CD4-positive, alpha-beta T cell treated with Interferon alpha-2 for 1 hour (primary cell): ENCODE measurements around the gene SLC9C2.
A peak's percentile ranks its signal among the peaks of the same experiment; 100 is the strongest.
"Not testable (repeated sequence)": the region's sequence is repeated elsewhere in the genome, so short reads cannot be mapped to it uniquely, and the experiment has no call there.

Experiments used
- DNase-seq, 2 donors: peaks; one replicate each; pipeline ENCODE4 v3.0.0-alpha.2; 2020 to 2022

Gene SLC9C2

DNA sequence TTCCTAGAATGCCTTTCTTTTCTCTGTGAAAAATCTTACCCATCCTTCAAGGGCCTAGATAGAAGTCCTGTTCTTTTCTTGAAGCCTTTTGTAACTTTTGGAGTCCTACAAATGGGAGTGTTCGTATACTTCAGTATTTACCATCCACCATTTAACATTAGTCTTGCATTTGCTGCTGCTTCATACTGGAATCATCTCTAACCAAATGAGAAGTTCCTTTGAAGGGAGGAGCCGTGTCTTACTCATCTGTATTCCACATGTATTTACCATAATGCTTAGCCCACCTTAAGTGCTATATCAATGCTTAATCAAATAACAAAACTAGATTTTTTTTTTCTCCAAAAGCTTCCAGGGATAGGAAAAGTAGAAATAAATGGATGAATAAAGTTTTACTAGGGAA is 118.6 kb downstream of the SLC9C2 start:
- no peak for DNase-seq

DNA sequence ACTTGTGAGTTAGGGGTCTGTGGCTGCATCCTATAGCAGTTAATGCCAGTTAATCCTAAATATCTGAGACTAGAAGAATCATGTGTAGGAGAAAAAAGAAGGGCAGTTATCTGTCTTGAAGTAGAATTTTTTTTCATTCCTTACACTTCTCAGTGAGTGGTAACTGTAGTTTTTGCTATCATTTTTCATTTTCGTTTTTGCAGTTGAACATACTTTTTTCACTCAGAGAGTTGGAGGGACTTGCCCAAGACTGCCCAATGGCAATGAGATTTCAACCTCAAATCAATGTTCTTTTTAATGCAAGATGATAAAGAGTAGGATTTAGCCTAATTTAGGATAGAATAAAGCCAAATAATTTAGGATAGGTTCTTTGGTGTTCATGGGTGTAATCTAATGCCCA is 120.2 kb downstream of the SLC9C2 start:
- DNase-seq: no peak

DNA sequence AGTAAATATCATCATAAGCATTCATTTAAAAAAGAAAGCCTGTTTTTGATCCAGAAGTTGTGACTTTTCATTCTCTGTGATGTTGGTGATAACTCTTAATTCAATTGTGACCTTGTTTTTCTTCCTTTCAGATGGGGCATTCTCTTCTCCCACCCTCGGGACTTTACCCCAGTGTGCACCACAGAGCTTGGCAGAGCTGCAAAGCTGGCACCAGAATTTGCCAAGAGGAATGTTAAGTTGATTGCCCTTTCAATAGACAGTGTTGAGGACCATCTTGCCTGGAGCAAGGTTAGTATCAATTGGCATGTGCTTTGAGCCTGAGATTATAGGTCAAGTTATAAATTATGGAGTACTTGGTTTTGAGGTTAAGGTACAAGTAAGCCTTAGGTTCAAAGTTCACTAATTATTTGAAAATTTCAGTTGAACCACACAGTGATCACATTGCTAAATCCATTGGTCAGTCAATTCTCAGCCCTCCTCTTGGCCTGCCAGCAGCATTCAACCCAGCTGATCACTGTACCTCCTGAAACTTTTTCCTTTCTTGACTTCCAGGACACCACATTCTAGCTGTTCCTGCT is 121.6 kb downstream of the SLC9C2 start:
- no peak for DNase-seq

DNA sequence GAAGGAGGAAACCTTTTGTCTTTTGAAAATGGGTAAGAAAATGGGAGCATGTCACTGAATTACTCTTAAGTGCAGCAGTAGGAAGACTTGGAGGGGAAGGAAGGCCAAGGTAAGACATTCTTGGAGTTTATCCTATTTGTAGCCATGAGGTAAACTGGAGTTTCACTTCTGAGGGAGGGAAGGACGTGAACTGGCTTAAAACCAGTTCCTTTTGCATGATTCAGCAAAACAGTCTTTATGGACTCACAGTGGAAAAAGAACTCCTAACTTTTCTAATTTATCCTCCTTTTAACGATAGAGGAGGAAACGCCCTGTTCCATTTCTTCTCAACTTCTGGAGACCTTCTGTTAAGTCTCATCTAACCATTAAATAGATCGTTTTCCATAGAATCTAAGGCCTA is 123.2 kb downstream of the SLC9C2 start:
- no peak for DNase-seq

DNA sequence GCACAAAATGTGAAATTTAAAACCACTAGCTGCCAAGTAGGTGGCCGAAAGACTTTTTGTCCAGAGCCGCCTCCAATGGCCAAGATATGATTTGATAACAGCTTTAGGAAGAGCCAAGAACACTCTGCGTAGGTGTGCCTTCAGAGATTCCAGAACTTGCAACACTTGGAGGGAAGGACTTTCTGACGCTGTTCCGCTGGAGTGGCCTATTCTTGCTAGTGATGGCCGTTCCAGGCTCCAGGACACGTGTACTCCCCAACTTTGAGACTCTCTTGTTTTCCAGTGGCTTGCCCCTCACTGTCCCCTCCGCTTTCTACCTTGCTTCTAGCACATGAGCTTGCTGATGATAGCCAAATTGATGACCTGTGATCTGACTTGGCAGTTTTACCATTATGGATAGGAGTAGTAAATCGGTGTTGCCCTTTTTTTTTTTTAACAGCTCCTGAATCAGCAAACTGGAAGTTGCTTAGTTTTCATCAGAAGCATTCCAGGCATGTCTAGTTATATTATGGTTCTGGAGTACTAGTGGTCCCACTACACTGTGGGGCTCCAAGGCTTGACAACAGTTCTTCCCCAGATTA is 124.7 kb downstream of the SLC9C2 start:
- no peak for DNase-seq

DNA sequence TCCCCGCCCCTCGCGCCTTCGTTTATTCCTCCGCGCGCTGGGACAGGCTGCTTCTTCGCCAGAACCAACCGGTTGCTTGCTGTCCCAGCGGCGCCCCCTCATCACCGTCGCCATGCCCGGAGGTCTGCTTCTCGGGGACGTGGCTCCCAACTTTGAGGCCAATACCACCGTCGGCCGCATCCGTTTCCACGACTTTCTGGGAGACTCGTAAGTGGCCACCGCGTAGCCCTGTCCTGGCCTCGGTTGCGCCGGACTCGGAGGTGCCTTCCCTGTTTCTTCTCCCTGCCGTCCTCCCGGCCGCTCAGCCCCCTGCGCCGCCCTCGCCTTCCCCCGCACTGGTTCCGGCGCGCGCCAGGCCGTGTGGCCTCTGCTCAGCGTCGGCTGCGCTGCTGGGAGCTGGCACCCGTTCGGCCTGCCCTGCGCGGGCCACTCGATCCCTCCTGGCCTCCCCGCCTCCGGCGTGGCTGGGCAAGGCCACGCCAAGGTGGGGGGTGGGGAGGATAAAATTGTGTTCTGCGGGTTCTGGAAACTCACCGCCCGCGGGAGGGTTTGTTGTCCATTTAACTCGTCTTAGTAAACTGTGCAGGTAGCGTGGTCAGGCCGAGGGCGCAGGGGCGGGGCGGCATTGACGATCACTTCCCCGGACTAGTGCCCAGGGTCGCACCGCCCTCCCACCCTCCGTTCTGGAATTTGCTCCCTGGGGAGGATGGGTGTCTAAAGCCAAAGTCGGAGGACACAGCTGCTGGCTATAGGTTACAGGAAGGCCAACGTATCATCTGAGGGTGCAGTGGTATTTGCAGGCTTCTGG is 125.4 kb downstream of the SLC9C2 start, which contains the start of gene PRDX6:
PRDX6 (plus strand) TSS at position 50 of the 808 bp plus-strand sequence; CDS start at position 113, 63 bp downstream.
- peak in 1 of 2 donors; percentile 83 for DNase-seq

DNA sequence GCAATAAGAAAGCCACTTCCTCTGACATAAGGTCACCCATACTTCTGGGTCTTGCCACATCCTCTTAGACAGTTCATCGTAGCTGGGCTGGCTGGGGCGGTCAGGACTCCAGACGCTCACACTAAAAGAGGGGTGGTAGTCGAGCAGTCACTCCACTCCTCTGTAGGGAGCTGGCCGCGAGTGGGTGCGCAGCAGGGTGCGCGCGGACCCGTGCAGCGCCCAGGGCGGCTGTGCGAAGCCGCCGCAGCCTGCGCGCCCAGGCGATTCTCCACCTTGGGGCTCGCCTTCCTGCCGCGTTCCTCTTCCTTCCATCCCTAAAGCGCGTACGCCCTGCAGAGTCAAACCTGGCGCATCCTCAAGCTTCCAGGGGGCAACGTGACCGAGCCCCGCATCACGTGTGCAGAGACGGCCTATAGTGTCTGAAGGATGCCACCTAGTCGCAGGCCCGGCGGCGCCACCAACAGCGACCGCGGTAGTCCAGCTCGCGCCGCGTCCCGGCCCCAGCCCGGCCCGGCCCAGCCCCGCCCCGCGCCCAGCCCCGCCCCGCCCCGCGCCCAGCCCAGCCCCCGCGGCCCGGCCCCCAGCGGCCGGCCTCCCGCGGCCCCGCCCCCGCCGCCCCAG is 126.1 kb downstream of the SLC9C2 start:
- peak; percentile 84 to 90 for DNase-seq

DNA sequence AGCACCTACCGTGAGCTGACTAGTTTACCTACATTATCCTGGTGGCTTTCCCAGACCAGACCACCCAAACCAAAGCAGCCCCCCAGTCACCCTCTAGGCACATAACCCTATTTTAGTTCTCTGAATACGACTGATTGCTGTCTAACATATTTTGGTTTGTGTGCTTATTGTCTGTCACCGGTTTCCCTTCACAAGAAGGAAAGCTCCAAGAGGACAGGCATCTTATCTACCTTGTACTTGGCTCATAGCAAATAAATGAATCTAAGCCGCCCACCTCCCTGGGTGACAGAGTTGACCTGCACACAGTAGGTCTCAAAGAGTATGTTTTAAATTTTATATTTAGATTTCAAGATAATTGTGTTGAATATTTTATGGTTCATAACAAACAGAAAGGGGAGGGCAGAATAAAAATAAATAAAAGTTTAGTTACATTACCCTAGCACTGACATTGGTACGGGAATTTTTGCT is 126.6 kb downstream of the SLC9C2 start:
- DNase-seq: no peak

DNA sequence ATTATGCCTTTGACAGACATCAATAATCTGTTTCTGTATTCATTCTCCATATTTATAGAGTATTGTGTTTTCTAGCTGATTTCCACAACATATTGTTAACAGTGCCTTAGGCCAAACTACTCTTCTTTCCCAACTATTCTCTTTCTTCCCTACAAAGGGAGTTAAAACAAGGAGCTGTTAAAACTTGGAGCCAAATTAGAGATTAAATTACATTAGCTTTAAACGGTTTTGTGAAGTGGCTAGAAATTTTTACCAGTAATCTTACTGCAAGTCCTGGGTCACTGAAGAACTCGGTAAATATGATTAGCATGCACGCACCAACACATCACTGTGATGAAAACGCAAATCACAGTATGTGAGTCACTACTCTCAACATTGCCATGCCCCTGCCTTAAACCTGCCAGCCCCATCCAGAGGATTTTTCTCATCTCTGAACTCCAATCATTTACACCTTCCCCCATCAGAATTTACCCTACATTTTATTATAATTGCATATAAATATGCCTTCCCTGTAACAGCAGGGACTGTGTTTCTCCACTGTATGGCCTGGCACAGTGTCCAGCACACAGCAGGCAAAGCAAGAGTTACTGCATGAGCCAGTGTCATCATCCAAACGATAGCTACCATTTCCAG is 127.2 kb downstream of the SLC9C2 start:
- DNase-seq: no peak

DNA sequence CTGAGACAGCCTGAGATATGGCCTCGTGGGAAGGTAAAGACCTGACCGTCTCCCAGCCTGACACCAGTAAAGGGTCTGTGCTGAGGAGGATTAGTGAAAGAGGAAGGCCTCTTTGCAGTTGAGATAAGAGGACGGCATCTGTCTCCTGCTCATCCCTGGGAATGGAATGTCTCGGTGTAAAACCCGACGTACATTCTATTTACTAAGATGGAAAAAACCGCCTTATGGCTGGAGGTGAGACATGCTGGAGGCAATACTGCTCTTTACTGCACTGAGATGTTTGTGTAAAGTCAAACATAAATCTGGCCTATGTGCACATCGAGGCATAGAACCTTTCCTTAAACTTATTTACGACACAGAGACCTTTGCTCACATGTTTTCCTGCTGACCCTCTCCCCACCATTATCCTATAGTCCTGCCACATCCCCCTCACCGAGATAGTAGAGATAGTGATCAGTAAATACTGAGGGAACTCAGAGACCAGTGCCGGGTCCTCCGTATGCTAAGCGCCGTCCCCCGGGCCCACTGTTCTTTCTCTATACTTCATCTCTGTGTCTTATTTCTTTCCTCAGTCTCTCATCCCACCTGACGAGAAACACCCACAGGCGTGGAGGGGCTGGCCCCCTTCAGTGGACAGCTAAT is 128.0 kb downstream of the SLC9C2 start:
- DNase-seq: not testable (repeated sequence)

DNA sequence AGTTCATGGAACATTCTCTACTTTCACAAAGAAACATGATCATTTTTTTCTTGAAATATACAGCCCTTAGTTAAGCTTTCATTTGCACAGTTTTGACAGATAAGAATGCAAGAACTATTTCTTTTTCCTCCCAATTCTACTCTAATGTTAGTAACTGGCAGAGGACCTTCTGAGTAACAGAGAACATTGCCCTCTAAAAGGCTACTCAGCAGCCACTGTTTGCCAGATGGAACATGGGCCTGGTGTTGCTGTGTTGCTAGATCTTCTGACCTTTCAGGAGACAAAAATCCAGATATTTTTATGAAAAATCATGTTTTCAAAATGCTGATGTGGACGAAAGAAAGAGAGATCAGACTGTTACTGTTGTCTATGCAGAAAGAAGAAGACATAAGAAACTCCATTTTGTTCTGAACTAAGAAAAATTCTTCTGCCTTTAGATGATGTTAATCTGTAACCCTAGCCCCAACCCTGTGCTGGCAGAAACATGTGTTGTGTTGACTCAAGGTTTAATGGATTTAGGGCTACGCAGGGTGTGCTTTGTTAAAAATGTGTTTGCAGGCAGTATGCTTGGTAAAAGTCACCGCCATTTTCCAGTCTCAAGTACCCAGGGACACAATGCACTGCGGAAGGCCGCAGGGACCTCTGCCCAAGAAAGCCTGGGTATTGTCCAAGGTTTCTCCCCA is 128.6 kb downstream of the SLC9C2 start:
- DNase-seq: no peak

DNA sequence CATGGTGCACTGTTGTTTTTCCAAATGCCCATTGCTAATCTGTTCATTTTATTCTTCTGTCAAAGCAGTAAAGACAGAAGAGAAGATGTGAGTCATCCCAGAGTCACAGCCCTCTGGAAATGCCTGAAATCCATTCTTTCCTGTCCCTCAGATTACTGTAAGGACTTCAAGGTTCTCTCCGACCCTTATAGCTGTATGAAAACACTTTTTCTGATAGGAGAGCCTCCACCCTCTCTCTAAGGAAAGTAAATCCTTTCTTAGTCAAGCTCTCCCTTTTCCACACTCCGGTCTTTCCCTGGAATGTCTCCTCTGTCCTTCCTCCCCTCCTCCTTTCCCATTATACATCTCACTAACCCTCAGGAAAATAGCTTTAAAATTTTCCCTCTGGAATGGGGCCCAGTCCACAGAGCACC is 129.3 kb downstream of the SLC9C2 start:
- no peak for DNase-seq

DNA sequence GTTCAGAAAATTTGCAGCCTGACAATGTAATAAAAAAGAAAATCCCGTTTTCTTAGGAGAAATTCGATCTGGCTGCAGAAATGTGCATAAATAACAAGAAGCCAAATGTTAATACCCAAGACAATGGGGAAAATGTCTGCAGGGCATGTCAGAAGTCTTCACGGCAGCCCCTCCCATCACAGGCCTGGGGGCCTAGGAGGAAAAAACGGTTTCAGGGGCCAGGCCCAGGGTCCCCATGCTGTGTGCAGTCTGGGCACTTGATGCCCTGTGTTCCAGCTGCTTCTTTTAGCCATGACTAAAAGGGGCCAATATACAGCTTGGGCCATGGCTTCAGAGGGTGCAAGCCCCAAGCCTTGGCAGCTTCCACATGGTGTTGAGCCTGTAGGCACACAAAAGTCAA is 132.3 kb downstream of the SLC9C2 start:
- no peak for DNase-seq

DNA sequence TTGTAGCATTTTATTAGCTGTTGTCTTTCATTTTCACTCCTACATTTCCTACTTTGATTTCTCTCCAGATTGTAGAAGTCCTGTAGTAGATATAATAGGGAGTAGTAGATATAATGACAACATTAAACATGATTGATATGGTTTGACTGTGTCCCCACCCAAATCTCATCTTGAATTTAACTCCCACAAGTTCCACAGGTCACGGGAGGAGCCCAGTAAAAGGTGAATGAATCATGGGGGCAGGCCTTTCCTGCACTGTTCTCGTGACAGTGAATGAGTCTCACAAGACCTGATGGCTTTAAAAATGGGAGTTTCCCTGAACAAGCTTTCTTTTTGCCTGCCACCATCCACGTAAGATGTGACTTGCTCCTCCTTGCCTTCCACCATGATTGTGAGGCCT is 133.2 kb downstream of the SLC9C2 start:
- no peak for DNase-seq

DNA sequence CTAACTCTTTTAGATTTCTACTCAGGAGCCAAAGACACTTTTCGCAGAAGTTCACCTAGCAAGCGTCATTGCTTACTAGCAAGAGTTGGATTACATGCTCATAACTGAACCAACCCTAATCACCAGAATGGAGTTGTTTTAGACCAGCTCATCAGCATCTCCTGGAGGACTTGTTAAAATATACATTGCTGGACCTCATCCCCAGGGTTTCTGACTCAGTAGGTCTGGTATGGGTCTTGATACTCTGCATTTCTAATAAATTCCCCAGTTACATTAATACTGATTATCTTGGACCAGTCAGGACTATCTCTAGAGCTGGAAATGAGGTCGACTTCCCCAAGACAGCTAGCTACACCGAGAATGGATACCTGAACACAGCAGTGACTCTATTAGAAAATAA is 135.4 kb downstream of the SLC9C2 start:
- no peak for DNase-seq

DNA sequence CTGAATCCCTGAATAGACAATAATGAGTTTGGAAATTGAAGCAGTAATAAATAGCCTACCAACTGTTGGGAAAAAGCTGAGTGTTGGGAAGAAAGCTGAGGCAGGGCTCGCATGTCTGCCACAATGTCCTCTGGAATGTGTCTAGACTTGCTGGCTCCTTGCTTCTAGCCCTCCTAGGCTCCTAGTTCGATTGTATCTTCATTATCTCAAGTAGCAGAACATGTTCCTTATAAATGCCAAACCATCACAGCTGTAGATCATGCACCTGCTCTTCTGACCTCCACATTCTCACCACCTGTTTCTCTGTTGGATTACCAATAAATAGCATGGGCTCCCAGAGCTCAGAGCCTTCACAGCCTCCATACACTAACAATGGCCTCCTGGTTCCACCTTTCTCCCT is 138.7 kb downstream of the SLC9C2 start:
- DNase-seq: not testable (repeated sequence)

DNA sequence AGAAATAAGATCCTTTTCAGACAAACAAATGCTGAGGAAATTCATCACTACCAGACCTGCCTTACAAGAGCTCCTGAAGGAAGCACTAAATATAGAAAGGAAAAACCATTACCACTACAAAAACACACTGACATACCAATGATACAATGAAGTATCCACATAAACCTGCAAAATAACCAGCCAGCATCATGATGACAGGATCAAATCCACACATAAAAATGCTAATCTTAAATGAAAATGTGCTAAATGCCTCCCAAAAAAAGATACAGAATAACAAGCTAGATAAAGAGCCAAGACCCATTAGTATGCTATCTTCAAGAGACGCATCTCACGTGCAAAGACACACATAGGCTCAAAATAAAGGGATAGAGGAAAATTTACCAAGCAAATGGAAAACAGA is 140.2 kb downstream of the SLC9C2 start:
- not testable (repeated sequence) for DNase-seq

DNA sequence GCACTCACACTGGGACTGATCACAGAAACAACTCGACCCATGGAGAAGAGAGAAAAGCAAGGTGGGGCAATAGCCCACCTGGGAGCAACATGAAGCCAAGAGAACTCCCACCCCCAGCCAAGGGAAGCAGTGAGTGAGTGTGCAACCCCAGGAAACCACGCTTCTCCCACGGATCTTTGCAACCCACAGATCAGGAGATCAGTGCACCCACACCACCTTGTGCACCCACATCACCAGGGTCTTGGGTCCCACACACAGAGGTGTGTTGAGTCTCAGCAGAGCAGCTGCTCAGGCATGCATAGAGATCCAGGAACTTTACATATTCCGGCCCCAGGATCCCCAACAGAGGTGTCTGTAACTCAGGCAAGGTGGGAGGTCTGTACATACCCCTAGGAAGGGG is 143.0 kb downstream of the SLC9C2 start:
- DNase-seq: no peak

DNA sequence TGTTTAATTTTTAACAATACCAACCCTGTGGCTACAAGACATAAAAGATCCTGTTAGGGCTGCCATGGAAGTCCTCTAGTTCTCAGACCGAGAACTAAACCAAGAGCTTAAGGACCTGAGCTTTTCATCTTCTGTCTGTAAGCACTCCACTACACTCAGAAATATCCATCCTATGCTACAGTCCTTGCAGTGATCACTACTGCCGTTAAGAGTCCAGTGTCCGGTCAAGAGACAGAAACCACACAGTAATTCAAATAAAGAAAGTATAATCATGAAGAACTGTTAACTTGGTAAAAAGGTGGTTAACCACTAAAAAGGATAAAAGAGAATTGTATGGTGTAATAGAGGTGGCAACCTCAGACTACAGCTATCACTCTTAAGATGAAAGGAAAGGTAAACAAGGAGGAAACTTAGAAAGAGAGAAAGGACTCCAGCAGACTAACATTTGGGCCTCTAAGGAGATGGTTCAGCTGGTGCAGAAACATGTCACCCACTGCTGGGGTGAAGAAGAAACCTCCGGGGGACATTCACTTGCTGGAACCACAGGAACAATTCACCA is 147.8 kb downstream of the SLC9C2 start:
- no peak for DNase-seq

DNA sequence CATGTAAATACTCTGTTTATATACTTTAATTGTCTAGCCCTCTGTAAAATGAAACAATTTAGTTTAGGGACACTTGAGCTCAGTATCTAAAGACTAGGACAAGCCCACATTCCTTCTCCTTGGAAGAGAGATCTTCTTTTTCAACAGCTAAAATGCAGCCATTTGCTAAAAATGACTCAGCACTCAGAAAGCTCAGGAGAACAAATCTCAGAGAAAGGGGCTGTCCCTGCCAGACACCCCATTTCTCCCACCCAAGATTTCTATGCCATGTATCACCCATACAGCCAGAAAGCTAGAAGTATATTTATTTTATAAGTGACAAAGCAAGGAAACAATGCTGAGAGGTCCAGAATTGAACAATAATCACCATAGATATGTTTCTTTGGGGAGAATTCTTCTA is 148.9 kb downstream of the SLC9C2 start:
- DNase-seq: no peak

DNA sequence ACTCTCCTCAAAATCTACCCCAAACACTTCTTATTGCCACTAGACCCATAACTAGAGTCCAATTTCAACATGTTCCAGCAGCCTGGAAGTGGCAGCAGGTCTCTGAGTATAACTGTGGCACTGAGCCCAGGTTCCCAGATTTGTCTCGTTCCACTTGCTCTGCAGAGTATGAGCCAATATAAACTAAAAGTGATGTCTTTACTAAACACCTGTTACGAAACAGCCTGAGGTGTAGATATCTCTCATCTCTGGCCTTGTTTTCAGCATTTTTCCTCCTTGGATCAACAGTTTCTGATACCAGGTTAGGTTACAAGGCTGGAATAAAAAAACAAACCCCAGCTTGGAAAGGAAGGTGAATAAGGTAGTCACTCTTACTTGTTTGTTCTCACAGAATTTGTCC is 150.9 kb downstream of the SLC9C2 start:
- no peak for DNase-seq
